Muscle of leg (tissue), 11 donors: ENCODE results near the gene RASGRF1. TPM values are rescaled to one million over a fixed set of nuclear protein-coding genes. Genes with fewer than 3 reads are reported as not detected.

Source experiments
- DNase-seq: peaks from one replicate; pipeline ENCODE4 v3.0.0; 2013
- H3K27ac ChIP-seq: one replicate; pipeline ENCODE4 v1.5.1; 2013; ENCODE audit warnings: mild to moderate bottlenecking, low read length, control low read depth
- H3K27me3 ChIP-seq: one replicate; pipeline ENCODE4 v1.6.1; 2013; ENCODE audit warnings: low read length; ENCODE audit not compliant: control insufficient read depth, insufficient read depth
- H3K36me3 ChIP-seq: one replicate; pipeline ENCODE4 v1.6.1; 2013; ENCODE audit warnings: low read length; ENCODE audit not compliant: control insufficient read depth, insufficient read depth
- H3K4me1 ChIP-seq: one replicate; pipeline ENCODE4 v1.6.1; 2013; ENCODE audit warnings: low read length; ENCODE audit not compliant: control insufficient read depth, insufficient read depth
- H3K4me3 ChIP-seq: one replicate; pipeline ENCODE4 v1.5.1; 2013; ENCODE audit warnings: low read length, control low read depth
- H3K9me3 ChIP-seq: replicated peaks from 2 replicates; pipeline ENCODE4 v1.6.1; 2013; ENCODE audit warnings: low read depth, low read length; ENCODE audit not compliant: control insufficient read depth
- WGBS: methylation state at CpG from one replicate; pipeline ENCODE4 v1.1.5; 2013; ENCODE audit warnings: missing lambda C conversion rate; ENCODE audit not compliant: insufficient coverage; 5-methylcytosine and 5-hydroxymethylcytosine counted together
- polyA plus RNA-seq, 8 donors: library from polyadenylated mRNA; unstranded; fragments of 120-200 nt; gene quantifications; one replicate each; pipeline versions ENCODE4 v1.2.1 to v1.2.3, GENCODE V29; 2013; ENCODE audit warnings: inconsistent platforms in 1 of 8, low replicate concordance in 1 of 8; ENCODE audit not compliant: insufficient read length in 8 of 8, insufficient read depth in 1 of 8
- total RNA-seq: library from RNA; stranded (reverse); fragments of 120-200 nt; gene quantifications from one replicate; pipeline ENCODE4 v1.2.4, GENCODE V29; 2013

The RASGRF1 gene
- total and polyA plus RNA-seq, 9 donors, result 0.08 to 0.93 (median 0.16) TPM

GRCh38 chr15:78968539-78969271, 121.9 kb downstream of the RASGRF1 start:
- Histone ChIP-seq H3K27me3 (no peaks in the 10 kb centered on the region), H3K4me1 (no peaks in the 10 kb centered on the region), H3K36me3 (no peaks in the 10 kb centered on the region), H3K27ac (no peak overlapping the region), H3K9me3 (no peaks in the 10 kb centered on the region), H3K4me3 (no peak overlapping the region)
- 72% methylated on average over 3 of the region's 5 CpGs for WGBS
- no peak for DNase-seq

GRCh38 chr15:78968114-78968513, 122.5 kb downstream of the RASGRF1 start:
- no peaks in the 10 kb centered on the region for H3K36me3 ChIP-seq
- WGBS, result no CpG with 5 or more reads among the region's 2 CpGs
- H3K4me3 ChIP-seq, result no peak overlapping the region

GRCh38 chr15:78960308-78960707, 130.3 kb downstream of the RASGRF1 start:
- Histone ChIP-seq H3K4me3 (no peak overlapping the region), H3K4me1 (no peaks in the 10 kb centered on the region), H3K27me3 (no peaks in the 10 kb centered on the region), H3K36me3 (no peaks in the 10 kb centered on the region), H3K9me3 (no peaks in the 10 kb centered on the region), H3K27ac (no peak overlapping the region)
- no peak for DNase-seq
- WGBS, result 93% methylated on average over 6 of the region's 6 CpGs

More at GRCh38 chr15:78968114-78968513, 122.5 kb downstream of the RASGRF1 start:
- H3K4me1 ChIP-seq, result no peaks in the 10 kb centered on the region
- no peaks in the 10 kb centered on the region for H3K27me3 ChIP-seq
- DNase-seq, result no peak
- H3K9me3 ChIP-seq, result no peaks in the 10 kb centered on the region
- H3K27ac ChIP-seq, result no peak overlapping the region

- no peak for DNase-seq
- Histone ChIP-seq H3K4me3 (no peak overlapping the region), H3K4me1 (no peaks in the 10 kb centered on the region), H3K27me3 (no peaks in the 10 kb centered on the region), H3K27ac (no peak overlapping the region), H3K36me3 (no peaks in the 10 kb centered on the region), H3K9me3 (no peaks in the 10 kb centered on the region)
- WGBS, result 90% methylated on average over 9 of the region's 10 CpGs
These were observed 131.2 kb downstream of the RASGRF1 start for GRCh38 chr15:78959360-78959759.

- H3K4me3 ChIP-seq, result no peak overlapping the region
- H3K27ac ChIP-seq, result no peak overlapping the region
- no peak for DNase-seq
- no peaks in the 10 kb centered on the region for H3K36me3 ChIP-seq
- no peaks in the 10 kb centered on the region for H3K9me3 ChIP-seq
- H3K27me3 ChIP-seq, result no peaks in the 10 kb centered on the region
- H3K4me1 ChIP-seq, result no peaks in the 10 kb centered on the region
- WGBS, result 93% methylated on average over 2 of the region's 9 CpGs
These were observed 133.0 kb downstream of the RASGRF1 start for GRCh38 chr15:78957416-78958093.

GRCh38 chr15:78956937-78957336, 133.6 kb downstream of the RASGRF1 start:
- no peak overlapping the region for H3K4me3 ChIP-seq
- no peaks in the 10 kb centered on the region for H3K4me1 ChIP-seq
- H3K9me3 ChIP-seq, result no peaks in the 10 kb centered on the region
- no peaks in the 10 kb centered on the region for H3K36me3 ChIP-seq
- no peak overlapping the region for H3K27ac ChIP-seq
- no peak for DNase-seq
- H3K27me3 ChIP-seq, result no peaks in the 10 kb centered on the region
- no CpG with 5 or more reads among the region's 1 CpG for WGBS

- WGBS, result no CpG with 5 or more reads among the region's 5 CpGs
- Histone ChIP-seq H3K36me3 (no peaks in the 10 kb centered on the region), H3K4me3 (no peak overlapping the region), H3K4me1 (peaks cover 8% of the 10 kb centered on the region), H3K27ac (no peak overlapping the region), H3K9me3 (no peaks in the 10 kb centered on the region), H3K27me3 (no peaks in the 10 kb centered on the region)
- no peak for DNase-seq
These were observed 135.2 kb downstream of the RASGRF1 start for GRCh38 chr15:78955355-78955754.

GRCh38 chr15:78951841-78952238, 138.7 kb downstream of the RASGRF1 start:
- peaks cover 8% of the 10 kb centered on the region for H3K4me1 ChIP-seq
- no peak overlapping the region for H3K27ac ChIP-seq
- no peak for DNase-seq
- H3K9me3 ChIP-seq, result no peaks in the 10 kb centered on the region
- H3K27me3 ChIP-seq, result no peaks in the 10 kb centered on the region
- H3K36me3 ChIP-seq, result no peaks in the 10 kb centered on the region
- WGBS, result 80% methylated on average over 2 of the region's 4 CpGs
- H3K4me3 ChIP-seq, result no peak overlapping the region

- Histone ChIP-seq H3K9me3 (no peaks in the 10 kb centered on the region), H3K4me1 (peaks cover 8% of the 10 kb centered on the region), H3K4me3 (no peak overlapping the region), H3K27ac (no peak overlapping the region), H3K36me3 (no peaks in the 10 kb centered on the region), H3K27me3 (no peaks in the 10 kb centered on the region)
- DNase-seq, result peak; percentile 83
- 41% methylated on average over 8 of the region's 10 CpGs for WGBS
These were observed 139.4 kb downstream of the RASGRF1 start for GRCh38 chr15:78950902-78951840.

GRCh38 chr15:78950343-78950742, 140.2 kb downstream of the RASGRF1 start:
- peaks cover 8% of the 10 kb centered on the region for H3K4me1 ChIP-seq
- no peak overlapping the region for H3K4me3 ChIP-seq
- WGBS, result no CpG with 5 or more reads among the region's 9 CpGs
- peaks cover under 1% of the 10 kb centered on the region for H3K27me3 ChIP-seq
- no peaks in the 10 kb centered on the region for H3K9me3 ChIP-seq
- DNase-seq, result no peak
- no peak overlapping the region for H3K27ac ChIP-seq
- H3K36me3 ChIP-seq, result no peaks in the 10 kb centered on the region
